HG02840 (cell line): Measurements from ENCODE around the gene SLC35E2B.
"Not testable (repeated sequence)": the region's sequence is repeated elsewhere in the genome, so short reads cannot be mapped to it uniquely, and the experiment has no call there.

Experiments
- ATAC-seq: cut with Tn5 transposase; IDR thresholded peaks from one replicate; pipeline ENCODE4 v1.9.1; 2021; ENCODE audit warnings: mild to moderate bottlenecking, moderate library complexity, moderate number of reproducible peaks; ENCODE audit not compliant: unreplicated experiment, low FRiP score

SLC35E2B gene

DNA sequence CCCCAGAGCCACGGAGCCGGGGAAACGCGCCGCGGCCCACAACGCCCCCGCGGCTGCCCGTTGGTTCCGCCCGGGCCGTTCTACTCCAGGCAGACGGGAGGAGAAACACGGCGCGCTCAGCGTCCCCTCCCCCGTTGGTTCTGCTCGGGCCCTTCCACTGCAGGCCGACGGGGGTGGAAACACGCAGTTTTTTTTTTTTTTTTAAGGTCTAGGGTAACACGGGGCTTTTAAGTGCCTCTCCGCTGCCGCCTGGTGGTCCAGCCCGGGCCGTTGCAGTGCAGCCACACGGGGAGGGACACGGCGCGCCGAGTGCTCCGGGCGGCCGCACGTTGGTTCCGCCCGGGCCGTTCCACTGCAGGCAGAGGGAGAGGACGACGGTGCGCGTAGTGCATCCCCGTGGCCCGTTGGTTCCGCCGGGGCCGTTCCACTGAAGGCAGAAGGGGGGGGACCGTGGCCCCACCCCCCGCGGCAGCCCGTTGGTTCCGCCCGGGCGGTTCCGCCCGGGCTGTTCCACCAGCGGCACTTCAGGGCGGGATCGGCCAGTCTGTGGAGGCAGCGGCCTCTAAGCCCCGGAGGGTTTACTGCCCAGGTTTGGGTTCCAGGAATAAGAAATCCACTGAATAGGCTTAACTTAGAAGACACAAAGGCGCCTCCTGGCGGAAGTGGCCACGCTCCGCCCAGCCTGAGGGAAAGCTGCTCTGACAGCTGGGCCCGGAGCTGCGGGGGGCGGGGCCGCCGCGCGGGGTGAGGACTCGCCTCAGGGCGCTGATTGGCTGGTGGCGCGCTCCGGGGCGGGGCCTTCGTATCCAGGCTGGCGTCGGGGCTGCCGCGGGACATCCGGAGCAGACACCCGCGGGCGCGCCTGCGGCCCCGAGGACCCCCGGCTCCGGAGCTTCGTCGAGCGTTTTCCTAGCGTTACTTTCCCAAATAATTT, at the start of gene SLC35E2B:
Gene SLC35E2B, minus strand, starts transcription at position 82 of the 934 bp plus-strand sequence. CDS start 16,096 bp downstream, outside the sequence.
- ATAC-seq, result peak; percentile 79

- ATAC-seq, result not testable (repeated sequence)
Measured at GRCh38 chr1:1741013-1741412, 48.4 kb upstream of the SLC35E2B start.

GRCh38 chr1:1738799-1739337, 46.3 kb upstream of the SLC35E2B start:
- not testable (repeated sequence) for ATAC-seq

DNA sequence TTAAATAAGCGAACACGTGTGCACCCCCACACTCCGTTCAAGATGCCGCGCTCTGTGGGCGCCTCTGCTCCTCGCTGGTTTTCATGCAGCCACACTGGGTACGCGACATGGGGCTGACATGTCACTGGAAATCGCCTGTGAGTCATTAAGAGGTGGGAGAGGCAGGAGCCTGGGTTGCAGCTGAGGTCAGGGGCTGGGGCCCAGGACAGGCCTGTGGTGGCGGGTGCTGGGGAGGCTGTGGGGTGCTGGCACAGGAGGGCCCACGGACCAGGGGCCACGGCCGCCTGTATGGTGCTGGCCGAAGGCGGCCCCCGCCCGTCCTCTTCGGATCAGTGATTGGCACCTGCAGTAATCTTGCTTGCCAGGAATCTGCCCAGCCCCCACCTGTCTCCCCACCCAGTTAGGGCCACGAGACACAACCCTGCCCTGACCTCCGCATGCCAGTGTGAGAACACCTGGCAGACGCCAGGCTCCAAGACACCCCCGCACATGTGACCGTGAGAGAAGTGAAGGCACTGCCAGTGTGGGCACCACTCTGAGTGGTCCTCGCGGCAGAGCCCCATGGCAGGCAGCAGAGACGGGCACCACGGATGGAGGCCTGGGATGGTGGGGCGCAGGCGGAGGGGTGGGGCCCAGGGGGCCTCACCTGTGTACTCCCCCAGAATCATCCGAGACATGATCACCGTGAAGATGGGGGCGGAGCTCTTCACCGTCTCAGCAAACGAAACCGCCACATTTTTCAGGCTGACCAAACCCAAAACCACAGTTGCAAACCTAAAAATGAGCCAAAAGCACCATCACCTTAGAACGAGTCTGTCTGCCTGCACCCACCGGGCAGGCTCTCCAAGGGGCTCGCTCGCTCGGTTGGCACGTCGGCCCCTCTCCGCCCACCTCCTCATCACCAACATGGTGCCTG, 45.3 kb upstream of the SLC35E2B start:
- ATAC-seq, result not testable (repeated sequence)

DNA sequence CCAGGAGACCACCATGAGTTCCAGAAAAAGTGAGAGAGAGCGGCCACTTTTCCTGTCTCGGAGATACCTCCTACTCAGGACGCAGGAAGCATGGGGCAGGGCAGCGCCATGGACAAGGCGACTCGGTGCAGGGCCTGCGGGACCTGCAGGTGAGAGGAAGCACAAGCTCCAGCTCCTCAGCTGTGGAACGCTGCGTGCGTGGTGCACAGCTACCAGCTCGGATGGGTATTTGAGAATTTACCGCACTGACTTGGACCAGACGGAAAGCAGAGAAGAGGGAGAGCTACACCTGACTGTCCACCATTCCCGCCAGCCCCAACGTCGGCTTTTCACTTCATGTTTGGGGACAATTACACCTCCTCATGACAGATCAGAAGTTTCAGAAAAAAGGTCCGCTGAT, 39.8 kb upstream of the SLC35E2B start:
- no peak for ATAC-seq

- ATAC-seq, result no peak
Measured at GRCh38 chr1:1730870-1731269, 38.3 kb upstream of the SLC35E2B start.

DNA sequence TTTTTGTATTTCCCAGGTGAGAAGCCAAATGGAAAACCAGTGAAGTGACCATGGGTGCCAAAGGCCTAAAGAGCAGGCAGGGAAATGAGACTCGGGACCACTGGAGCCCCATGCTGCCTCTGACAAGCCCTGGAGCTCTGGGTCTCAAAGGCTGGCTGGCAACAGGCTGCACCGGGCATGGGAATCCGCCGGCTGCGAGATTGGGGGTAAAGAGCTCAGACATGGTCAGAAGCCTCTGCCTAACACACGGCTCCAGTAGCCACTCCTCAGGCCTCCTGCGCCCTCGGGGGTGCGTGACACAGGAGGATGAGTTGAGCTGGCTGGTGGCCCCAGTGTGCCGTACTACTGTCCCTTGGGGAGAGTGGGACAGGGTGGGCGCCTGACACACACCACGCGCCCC, 37.6 kb upstream of the SLC35E2B start:
- not testable (repeated sequence) for ATAC-seq

DNA sequence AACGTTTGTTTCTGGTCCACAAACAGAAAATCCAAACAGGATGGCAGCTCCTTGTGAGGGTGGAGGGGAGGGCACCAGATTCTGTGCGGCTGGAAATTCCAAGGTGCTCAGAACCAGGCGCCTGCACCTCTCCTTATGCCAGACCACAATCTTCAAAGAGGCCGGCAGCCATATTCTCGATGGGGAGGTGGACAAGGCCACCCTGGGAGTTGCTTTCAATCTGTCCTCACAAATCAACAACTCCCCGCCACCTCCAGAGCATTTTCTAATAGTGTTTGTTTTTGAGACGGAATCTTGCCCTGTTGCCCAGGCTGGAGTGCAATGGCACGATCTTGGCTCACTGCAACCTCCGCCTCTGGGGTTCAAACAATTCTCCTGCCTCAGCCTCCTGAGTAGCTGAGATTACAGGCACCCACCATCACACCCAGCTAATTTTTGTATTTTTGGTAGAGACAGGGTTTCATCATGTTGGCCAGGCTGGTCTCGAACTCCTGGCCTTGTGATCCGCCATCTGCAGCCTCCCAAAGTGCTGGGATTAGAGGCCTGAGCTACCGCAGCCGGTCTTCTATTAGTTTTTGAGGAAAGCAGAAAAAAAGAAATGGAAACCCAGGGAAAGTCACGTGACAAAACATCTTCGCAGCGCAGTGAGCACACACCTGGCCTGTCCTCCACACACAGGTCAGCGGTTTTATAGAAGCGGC, 36.7 kb upstream of the SLC35E2B start:
- not testable (repeated sequence) for ATAC-seq

- not testable (repeated sequence) for ATAC-seq
Measured at GRCh38 chr1:1728308-1729005, 35.9 kb upstream of the SLC35E2B start.

DNA sequence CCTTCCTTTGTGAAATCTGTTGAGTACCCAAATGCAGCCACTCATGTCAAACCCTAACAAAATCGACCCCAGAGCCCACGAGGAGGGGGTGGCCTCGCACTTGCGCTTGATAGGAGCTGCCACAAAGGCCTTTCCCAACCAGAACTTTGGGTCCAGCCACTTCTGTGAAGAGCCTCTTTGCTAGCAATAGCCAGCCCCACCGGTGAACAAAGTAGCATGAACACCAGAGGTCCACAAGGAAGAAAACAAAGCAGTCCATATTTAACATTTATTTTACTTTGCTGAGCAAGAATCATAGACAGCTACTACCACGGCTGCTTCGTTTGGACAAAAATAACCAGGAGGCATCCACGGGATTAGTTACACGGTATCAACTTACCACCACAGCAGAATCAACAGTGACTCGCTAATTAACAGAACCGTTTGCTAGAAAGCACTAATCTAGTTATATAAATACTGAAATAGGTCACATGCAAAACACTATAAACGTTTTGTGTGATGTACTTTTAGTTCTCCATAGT, 34.6 kb upstream of the SLC35E2B start:
- ATAC-seq, result not testable (repeated sequence)

DNA sequence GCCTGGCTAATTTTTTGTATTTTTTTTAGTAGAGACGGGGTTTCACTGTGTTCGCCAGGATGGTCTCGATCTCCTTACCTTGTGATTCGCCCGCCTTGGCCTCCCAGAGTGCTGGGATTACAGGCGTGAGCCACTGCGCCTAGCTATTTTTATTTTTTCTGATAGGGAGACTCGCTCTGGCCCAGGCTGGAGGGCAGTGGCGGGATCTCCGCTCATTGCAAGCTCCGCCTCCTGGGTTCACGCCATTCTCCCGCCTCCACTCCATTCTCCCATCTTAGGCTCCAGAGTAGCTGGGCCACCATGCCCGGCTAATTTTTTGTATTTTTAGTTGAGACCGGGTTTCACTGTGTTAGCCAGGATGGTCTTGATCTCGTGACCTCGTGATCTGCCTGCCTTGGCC, 33.5 kb upstream of the SLC35E2B start:
- ATAC-seq, result not testable (repeated sequence)

- ATAC-seq, result peak; percentile 94
Measured at GRCh38 chr1:1724035-1724864, 31.7 kb upstream of the SLC35E2B start, which contains the start of gene CDK11A. CDK11A (minus strand) TSS chr1:1724357; CDS start chr1:1722818, 1,539 bp downstream.

DNA sequence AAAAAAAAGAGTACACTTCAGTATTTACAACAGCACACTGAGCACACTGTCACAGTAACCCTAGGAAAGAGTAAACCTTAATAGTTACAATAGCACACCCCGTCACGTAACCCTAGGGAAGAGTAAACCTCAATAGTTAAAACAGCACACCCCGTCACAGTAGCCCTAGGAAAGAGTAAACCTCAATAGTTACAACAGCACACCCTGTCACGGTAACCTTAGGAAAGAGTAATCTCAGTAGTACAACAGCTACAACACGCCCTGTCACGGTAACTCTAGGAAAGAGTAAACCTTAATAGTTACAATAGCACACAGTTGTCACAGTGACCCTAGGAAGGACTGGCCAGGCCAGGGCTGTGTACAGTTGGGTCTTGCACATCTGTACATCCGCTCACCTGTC, 28.6 kb upstream of the SLC35E2B start:
- no peak for ATAC-seq

DNA sequence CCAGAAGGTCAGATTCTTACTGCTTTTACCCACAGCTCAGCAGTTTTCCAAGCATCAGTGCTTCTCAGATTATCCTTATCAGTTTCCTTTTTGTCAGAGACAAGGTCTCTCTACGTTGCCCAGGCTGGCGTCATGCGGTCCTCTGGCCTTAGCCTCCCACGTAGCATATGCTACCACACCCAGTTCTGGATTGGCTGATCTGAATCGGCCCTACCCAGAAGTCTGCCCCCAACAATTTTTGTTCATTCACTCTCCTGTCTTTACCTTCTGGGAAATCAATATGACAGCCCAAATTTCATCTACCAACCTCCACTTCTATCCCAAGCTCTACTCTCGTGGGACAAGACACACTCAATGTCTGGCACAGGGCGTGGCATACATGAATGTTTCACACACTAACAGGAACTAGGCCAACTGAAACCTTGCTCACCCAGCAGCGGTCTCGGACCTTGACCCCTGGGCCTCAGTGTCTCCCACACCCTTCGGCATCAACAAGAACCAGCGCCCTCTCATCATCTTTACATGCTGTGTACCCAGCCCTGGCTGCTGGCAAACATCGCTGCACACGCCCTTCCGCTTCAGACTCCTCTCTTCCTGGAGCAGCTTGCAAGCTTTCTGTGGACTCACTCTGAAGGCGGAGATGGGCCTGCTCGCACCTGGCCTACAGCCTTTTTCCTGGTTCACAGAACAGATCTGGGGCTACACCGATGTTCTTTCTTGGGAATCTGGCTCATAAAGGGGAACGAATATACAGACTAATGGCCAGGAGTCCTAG, 22.7 kb upstream of the SLC35E2B start:
- ATAC-seq, result not testable (repeated sequence)

DNA sequence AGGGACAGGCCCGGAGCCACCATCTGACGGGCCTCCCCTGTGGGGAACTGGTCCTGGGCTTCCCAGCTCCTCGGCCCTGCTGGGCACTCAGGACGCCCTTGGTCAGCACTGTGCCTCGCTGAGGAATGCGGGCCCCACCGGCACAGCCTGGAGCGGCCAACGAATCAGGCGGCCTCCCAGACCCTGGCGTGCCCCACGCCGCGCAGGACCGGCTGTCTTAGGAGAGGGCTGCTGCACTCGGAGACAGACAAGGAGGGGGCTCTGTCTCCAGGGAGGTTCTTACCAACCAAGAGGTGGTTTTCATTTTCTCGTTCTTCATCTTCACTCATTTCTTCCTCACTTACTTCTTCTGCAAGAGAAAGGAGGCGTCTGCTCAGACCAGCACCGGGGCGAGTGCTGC, 15.3 kb upstream of the SLC35E2B start:
- not testable (repeated sequence) for ATAC-seq

DNA sequence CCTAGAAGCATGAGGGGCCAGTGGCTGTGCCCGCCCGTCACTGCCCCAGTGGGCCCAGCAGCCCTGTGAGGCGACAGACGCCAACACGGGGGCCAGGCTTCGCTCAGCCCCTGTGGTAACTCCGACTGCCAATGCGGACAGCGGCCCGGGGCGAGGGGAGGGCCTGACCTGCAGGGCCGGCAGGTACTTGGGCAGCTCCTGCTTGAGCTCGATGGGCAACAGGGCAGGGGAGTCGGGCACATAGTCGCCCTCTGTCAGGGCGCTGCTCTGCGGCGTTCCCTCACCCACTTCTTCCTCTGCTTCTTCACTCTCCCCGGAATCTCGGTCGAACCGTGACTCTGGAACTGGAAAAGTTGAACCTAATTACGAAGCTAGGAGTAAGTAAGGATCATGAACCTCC, 14.6 kb upstream of the SLC35E2B start:
- ATAC-seq, result not testable (repeated sequence)

GRCh38 chr1:1705623-1706022, 13.0 kb upstream of the SLC35E2B start:
- ATAC-seq, result not testable (repeated sequence)
